Right lobe of liver (tissue), 6 donors: ENCODE results near the gene PRR22. TPM values are rescaled to one million over a fixed set of nuclear protein-coding genes. Genes with fewer than 3 reads are reported as not detected.

ENCODE experiments used
- ATAC-seq, 4 donors: fragments of 200-7000 bp; cut with Tn5 transposase; one replicate each; pipeline ENCODE4 v1.9.1; 2020; ENCODE audit warnings: mild to moderate bottlenecking in 4 of 4, moderate library complexity in 4 of 4
- DNase-seq, 3 donors: peaks; one replicate each; pipeline ENCODE4 v3.0.0-alpha.2; 2020
- H3K27ac ChIP-seq, 3 donors: fragments of 200-600 bp; one replicate each; pipeline ENCODE4 v1.8.0; 2022
- H3K27me3 ChIP-seq, 2 donors: fragments of 200-600 bp; one replicate each; pipeline ENCODE4 v1.8.0; 2022
- H3K36me3 ChIP-seq, 4 donors: fragments of 200-600 bp; sonication (generic) in 1 of 4; one replicate each; pipeline versions ENCODE4 v1.5.1 to v1.8.0; 2017 to 2022; ENCODE audit warnings: control low read depth in 1 of 4
- H3K4me1 ChIP-seq, 4 donors: fragments of 200-600 bp; sonication (generic) in 1 of 4; one replicate each; pipeline versions ENCODE4 v1.5.1 to v1.8.0; 2017 to 2022; ENCODE audit warnings: control low read depth in 1 of 4
- H3K4me3 ChIP-seq, 3 donors: fragments of 200-600 bp; one replicate each; pipeline ENCODE4 v1.8.0; 2022
- H3K9me3 ChIP-seq, 4 donors: fragments of 200-600 bp; sonication (generic) in 1 of 4; one replicate each; pipeline versions ENCODE4 v1.5.1 to v1.8.0; 2017 to 2022; ENCODE audit warnings: control low read depth in 1 of 4
- CTCF ChIP-seq, 4 donors: fragments of 200-600 bp in 3 of 4; fragments of 450-650 bp in 1 of 4; IDR thresholded peaks; one replicate each; pipeline versions ENCODE4 v1.5.1 to v1.8.0; 2016 to 2022; ENCODE audit warnings: antibody characterized with exemption in 4 of 4, mild to moderate bottlenecking in 2 of 4
- POLR2A ChIP-seq: fragments of 450-650 bp; IDR thresholded peaks from one replicate; pipeline ENCODE4 v1.6.1; 2017; ENCODE audit warnings: antibody characterized with exemption, mild to moderate bottlenecking
- whole genome bisulfite sequencing: methylation state at CpG from one replicate; pipeline ENCODE4 v1.1.6; 2018; ENCODE audit warnings: low coverage, low lambda C conversion rate; ENCODE audit not compliant: insufficient coverage; ENCODE audit errors: missing lambda C conversion rate; 5-methylcytosine and 5-hydroxymethylcytosine counted together
- intact Hi-C, 2 donors: fragments of 100-400 bp; cut with DNase I; formaldehyde crosslinking; loops; one replicate each; pipeline versions ENCODE4 v1.11.2 to v1.14.1; 2022
- total RNA-seq, 6 experiments: library from RNA; depleted of rRNA in 2 of 6; stranded (reverse); fragments of >200 nt in 2 of 6; fragmentation: NEBNext Ultra II Directional in 3 of 6; extraction: Animal tissue kit (Norgen Biotek cat#: 25700) in 3 of 6; gene quantifications; one replicate each; pipeline versions ENCODE4 v1.1.0 to v1.2.4, GENCODE V29; 2016 to 2023
- donor health status: DM: no; HTN: yes; CAD: no.
- donor health status: DM: no; HTN: no; CAD: no.
- donor health status: DM: no; HTN: no; CAD: no.
- donor health status: DM: no; HTN: yes; CAD: no.
- donor health status: DM: no; HTN: yes; CAD: no.

PRR22 gene
- total RNA-seq, 6 experiments from 2014 or later: 1.7 to 3.3 (median 2.1) TPM

- Histone ChIP-seq H3K4me1 (no peaks in the 10 kb centered on the region), H3K27ac (no peak overlapping the region), H3K36me3 (no peaks in the 10 kb centered on the region), H3K27me3 (no peaks in the 10 kb centered on the region), H3K9me3 (no peaks in the 10 kb centered on the region), H3K4me3 (no peak overlapping the region)
- TF ChIP-seq CTCF (IDR thresholded peaks at IDR 0.05) (no peak), POLR2A (no peak)
- ATAC-seq: no peak
- 79% methylated on average over 8 of the region's 8 CpGs for WGBS
- intact Hi-C loops: no loop called here
- DNase-seq: no peak
Observed at GRCh38 chr19:5774921-5775320, 9.6 kb downstream of the PRR22 start.

- intact Hi-C loops: no loop called here
- Histone ChIP-seq H3K9me3 (no peaks in the 10 kb centered on the region), H3K4me3 (no peak overlapping the region), H3K4me1 (no peaks in the 10 kb centered on the region), H3K36me3 (no peaks in the 10 kb centered on the region), H3K27me3 (no peaks in the 10 kb centered on the region), H3K27ac (no peak overlapping the region)
- DNase-seq: no peak
- TF ChIP-seq CTCF (IDR thresholded peaks at IDR 0.05) (no peak), POLR2A (no peak)
- no CpG with 5 or more reads among the region's 5 CpGs for WGBS
- no peak for ATAC-seq
Observed at GRCh38 chr19:5773276-5773675, 11.3 kb downstream of the PRR22 start.

- H3K27me3 ChIP-seq: no peaks in the 10 kb centered on the region
- no peaks in the 10 kb centered on the region for H3K4me1 ChIP-seq
- TF ChIP-seq POLR2A: no peak
- TF ChIP-seq CTCF (IDR thresholded peaks at IDR 0.05): no peak
- H3K36me3 ChIP-seq: no peaks in the 10 kb centered on the region
- intact Hi-C loops: no loop called here
- no peak for ATAC-seq
- no peaks in the 10 kb centered on the region for H3K9me3 ChIP-seq
- no peak for DNase-seq
- H3K27ac ChIP-seq: no peak overlapping the region
- 90% methylated on average over 7 of the region's 19 CpGs for WGBS
- no peak overlapping the region for H3K4me3 ChIP-seq
Observed at GRCh38 chr19:5772416-5772815, 12.1 kb downstream of the PRR22 start.

- 90% methylated on average over 9 of the region's 10 CpGs for WGBS
- no peaks in the 10 kb centered on the region for H3K9me3 ChIP-seq
- H3K4me1 ChIP-seq: no peaks in the 10 kb centered on the region
- intact Hi-C loops: no loop called here
- no peak for ATAC-seq
- H3K27me3 ChIP-seq: no peaks in the 10 kb centered on the region
- no peak overlapping the region for H3K4me3 ChIP-seq
- TF ChIP-seq CTCF (IDR thresholded peaks at IDR 0.05) (no peak), POLR2A (no peak)
- no peak overlapping the region for H3K27ac ChIP-seq
- no peaks in the 10 kb centered on the region for H3K36me3 ChIP-seq
- DNase-seq: no peak
Observed at GRCh38 chr19:5767949-5768348, 16.6 kb downstream of the PRR22 start.

- 77% methylated on average over 1 of the region's 3 CpGs for WGBS
- Histone ChIP-seq H3K36me3 (no peaks in the 10 kb centered on the region), H3K27me3 (no peaks in the 10 kb centered on the region), H3K9me3 (no peaks in the 10 kb centered on the region), H3K4me1 (no peaks in the 10 kb centered on the region), H3K4me3 (no peak overlapping the region), H3K27ac (no peak overlapping the region)
- TF ChIP-seq CTCF (IDR thresholded peaks at IDR 0.05) (no peak), POLR2A (no peak)
- no peak for ATAC-seq
- intact Hi-C loops: no loop called here
- no peak for DNase-seq
Observed at GRCh38 chr19:5765220-5765619, 19.3 kb downstream of the PRR22 start.
